Measurements from ENCODE around the gene XPR1. TPM values are rescaled to one million over a fixed set of nuclear protein-coding genes. Genes with fewer than 3 reads are reported as not detected.

XPR1 gene
- total and polyA plus RNA-seq, 2 of the 8 experiments (the other 6 are each of a cell fraction or from before 2014, with no cell fraction given): 28.6 to 43.9 TPM

DNA sequence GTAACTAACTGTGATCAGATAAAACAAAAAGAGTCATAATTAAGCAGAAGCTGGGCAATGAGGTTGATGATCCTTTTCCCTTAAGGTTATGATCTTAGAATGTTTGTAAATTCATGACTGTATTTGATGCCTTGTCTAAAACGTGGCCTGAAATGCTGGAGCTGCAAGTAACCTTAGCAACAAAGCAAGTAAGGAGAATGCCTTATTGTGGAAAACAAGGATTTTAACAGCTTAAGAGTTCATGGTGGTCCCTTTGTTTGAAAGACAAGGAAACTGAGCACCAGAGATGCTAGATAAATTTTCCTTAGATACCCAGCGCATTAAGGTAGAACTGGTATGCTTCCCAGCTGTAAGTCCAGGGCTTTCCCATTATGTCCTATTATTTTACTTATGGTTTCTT is 25.7 kb upstream of the XPR1 start:
- Histone ChIP-seq H3K9me3 (ENCODE audit: insufficient read depth in 2 of 2, low read depth in 1 of 2, low read length in 1 of 2) (no peaks in the 10 kb centered on the region), H3K23ac (ENCODE audit: insufficient read length) (no peak overlapping the region), H3K36me3 (ENCODE audit: control insufficient read depth in 2 of 4, insufficient read depth in 4 of 4, low read length in 3 of 4) (no peaks in the 10 kb centered on the region), H2AFZ (ENCODE audit: low read length) (no peak overlapping the region), H3K4me2 (ENCODE audit: insufficient read depth in 1 of 2, low read depth in 2 of 2, low read length in 2 of 2) (no peak overlapping the region), H3K23me2 (ENCODE audit: low read depth, low read length) (no peaks in the 10 kb centered on the region; the same call in 1 of the 2 replicates), H3K56ac (replicated peaks; ENCODE audit: insufficient read length, low read depth, low read length) (no peak overlapping the region), H3K9ac (replicated peaks in 1 of 4; ENCODE audit: extremely low read depth in 1 of 4, low read depth in 3 of 4, low read length in 3 of 4) (no peak overlapping the region), H2BK5ac (ENCODE audit: low read depth, low read length) (no peak overlapping the region), H2BK15ac (ENCODE audit: low read length) (no peak overlapping the region), H3K27me3 (replicated peaks in 1 of 4; ENCODE audit: control insufficient read depth in 3 of 4, extremely low read depth in 1 of 4, insufficient read depth in 3 of 4, low read length in 3 of 4) (no peaks in the 10 kb centered on the region; a peak in 1 of 7 replicates), H3K18ac (ENCODE audit: extremely low read depth, low read length) (no peak overlapping the region), H3K4me3 (ENCODE audit: extremely low read depth in 1 of 4, insufficient read depth in 2 of 4, low read depth in 3 of 4, low read length in 4 of 4) (no peak overlapping the region), H3K79me1 (ENCODE audit: low read depth, low read length) (no peaks in the 10 kb centered on the region), H3K4me1 (replicated peaks in 1 of 4; ENCODE audit: control insufficient read depth in 3 of 4, insufficient read depth in 4 of 4, low read length in 3 of 4) (peaks cover 0 to 8% (median 2%) of the 10 kb centered on the region in 4 experiments; a peak in 4 of 7 replicates), H3K4ac (replicated peaks; ENCODE audit: insufficient read length, low read depth, low read length) (no peak overlapping the region), H2BK12ac (ENCODE audit: low read depth, low read length) (no peak overlapping the region), H2BK120ac (replicated peaks; ENCODE audit: low read depth, low read length) (no peak overlapping the region), H3K14ac (ENCODE audit: insufficient read length) (no peak overlapping the region), H2AK5ac (ENCODE audit: low read depth, low read length) (no peak overlapping the region), H4K8ac (ENCODE audit: extremely low read depth, insufficient read depth, low read length) (no peak overlapping the region), H4K20me1 (replicated peaks in 1 of 2; ENCODE audit: control insufficient read depth in 1 of 2, insufficient read depth in 2 of 2, low read length in 2 of 2) (no peaks in the 10 kb centered on the region), H4K91ac (replicated peaks; ENCODE audit: insufficient read length, low read length) (no peak overlapping the region), H3K79me2 (ENCODE audit: control insufficient read depth in 1 of 2, insufficient read depth in 2 of 2, low read length in 2 of 2) (no peaks in the 10 kb centered on the region), H2BK20ac (ENCODE audit: low read length) (no peak overlapping the region), H4K5ac (ENCODE audit: insufficient read length, low read depth, low read length) (no peak overlapping the region), H3K27ac (ENCODE audit: low read depth, low read length) (no peak overlapping the region)
- 72% methylated on average over 2 of the region's 2 CpGs; no CpG with 5 or more reads in 1 of the 2 experiments for WGBS, 2 experiments (ENCODE audit: extremely low coverage in 1 of 2, insufficient coverage in 1 of 2, insufficient read length in 1 of 2, insufficient replicate concordance in 2 of 2, low coverage in 1 of 2, low lambda C conversion rate in 2 of 2, missing lambda C conversion rate in 1 of 2)
- ChIA-PET CTCF (ENCODE audit: partially characterized antibody) (no interaction called here), POLR2A (ENCODE audit: partially characterized antibody) (no interaction called here)
- no peak for DNase-seq (ENCODE audit: low read depth in 1 of 2, low spot score in 2 of 2)
- FAIRE-seq: no peak

All from H1 (cell line).